GM23338 (cell line): ENCODE measurements around the gene PITPNC1. TPM values are rescaled to one million over a fixed set of nuclear protein-coding genes. Genes with fewer than 3 reads are reported as not detected.

ENCODE experiments used
- ATAC-seq: fragments of 200-7000 bp; cut with Tn5 transposase; 3 replicates; pipeline ENCODE4 v1.9.1; 2020
- DNase-seq: peaks from one replicate; pipeline ENCODE4 v3.0.0-alpha.2; 2015; ENCODE audit warnings: low spot score
- H2AFZ ChIP-seq: fragments of 200-600 bp; sonication (generic); 2 replicates; pipeline ENCODE4 v1.8.0; 2016; ENCODE audit warnings: antibody characterized with exemption, mild to moderate bottlenecking, moderate library complexity
- H3F3A ChIP-seq: fragments of 200-600 bp; sonication (generic); replicated peaks from 2 replicates; pipeline ENCODE4 v1.8.0; 2017; ENCODE audit warnings: antibody characterized with exemption, mixed run types, low read depth
- H3K27ac ChIP-seq: fragments of 200-600 bp; sonication (generic); 2 replicates; pipeline ENCODE4 v1.6.1; 2016; ENCODE audit warnings: low read depth
- H3K27me3 ChIP-seq: fragments of 200-600 bp; sonication (generic); 2 replicates; pipeline ENCODE4 v1.8.0; 2016; ENCODE audit warnings: mild to moderate bottlenecking, mixed run types, moderate library complexity; ENCODE audit not compliant: insufficient read depth
- H3K36me3 ChIP-seq: fragments of 200-600 bp; sonication (generic); 2 replicates; pipeline ENCODE4 v1.8.0; 2016; ENCODE audit warnings: mild to moderate bottlenecking; ENCODE audit not compliant: insufficient read depth
- H3K4me1 ChIP-seq: fragments of 200-600 bp; sonication (generic); 2 replicates; pipeline ENCODE4 v1.8.0; 2016; ENCODE audit warnings: mild to moderate bottlenecking, moderate library complexity; ENCODE audit not compliant: insufficient read depth
- H3K4me2 ChIP-seq: fragments of 200-600 bp; sonication (generic); 2 replicates; pipeline ENCODE4 v1.7.1; 2017; ENCODE audit warnings: mixed run types
- H3K4me3 ChIP-seq: fragments of 200-600 bp; sonication (generic); 2 replicates; pipeline ENCODE4 v1.6.1; 2016; ENCODE audit warnings: mixed run types
- H3K79me2 ChIP-seq: fragments of 200-600 bp; sonication (generic); replicated peaks from 2 replicates; pipeline ENCODE4 v1.8.0; 2017; ENCODE audit warnings: mild to moderate bottlenecking; ENCODE audit not compliant: insufficient read depth
- H3K9me2 ChIP-seq: fragments of 200-600 bp; sonication (generic); 2 replicates; pipeline ENCODE4 v1.8.0; 2017; ENCODE audit not compliant: insufficient read depth
- H4K20me1 ChIP-seq: fragments of 200-600 bp; sonication (generic); replicated peaks from 2 replicates; pipeline ENCODE4 v1.8.0; 2017; ENCODE audit warnings: mild to moderate bottlenecking; ENCODE audit not compliant: insufficient read depth
- H3K27ac Mint-ChIP-seq: 2 replicates; pipeline ENCODE4 v1.8.0; 2020; ENCODE audit warnings: inconsistent platforms, mild to moderate bottlenecking, moderate library complexity, mixed read lengths
- H3K27me3 Mint-ChIP-seq: 3 replicates; pipeline ENCODE4 v1.8.0; 2022; ENCODE audit warnings: low read depth, mild to moderate bottlenecking, moderate library complexity, mixed read lengths, inconsistent platforms; ENCODE audit not compliant: insufficient read depth, poor library complexity
- H3K36me3 Mint-ChIP-seq: 3 replicates; pipeline ENCODE4 v1.8.0; 2021; ENCODE audit warnings: low read depth, mild to moderate bottlenecking, inconsistent platforms, moderate library complexity, mixed read lengths
- H3K4me1 Mint-ChIP-seq: 3 replicates; pipeline ENCODE4 v1.8.0; 2020; ENCODE audit warnings: mild to moderate bottlenecking, inconsistent platforms, mixed read lengths
- H3K4me3 Mint-ChIP-seq: 3 replicates; pipeline ENCODE4 v1.8.0; 2021; ENCODE audit warnings: moderate library complexity, mild to moderate bottlenecking, inconsistent platforms, mixed read lengths
- H3K9me3 Mint-ChIP-seq: 3 replicates; pipeline ENCODE4 v1.8.0; 2020; ENCODE audit warnings: moderate library complexity, mild to moderate bottlenecking, inconsistent platforms, mixed read lengths
- CREB1 ChIP-seq: fragments of 250-450 bp; sonication (Bioruptor Pico); IDR thresholded peaks from 2 replicates; pipeline ENCODE4 v1.5.0; 2020; ENCODE audit warnings: low read depth, mild to moderate bottlenecking, moderate library complexity
- JUNB ChIP-seq: IDR thresholded peaks from one replicate; pipeline ENCODE4 v1.6.1; 2016; ENCODE audit warnings: antibody characterized with exemption; ENCODE audit not compliant: unreplicated experiment
- STAT1 ChIP-seq: IDR thresholded peaks from one replicate; pipeline ENCODE4 v1.6.1; 2016; ENCODE audit warnings: antibody characterized with exemption; ENCODE audit not compliant: unreplicated experiment
- ZNF114 ChIP-seq: fragments of 250-450 bp; sonication (Bioruptor Pico); IDR thresholded peaks from 2 replicates; pipeline ENCODE4 v1.5.0; 2020; ENCODE audit warnings: mild to moderate bottlenecking, moderate library complexity
- ZNF331 ChIP-seq: fragments of 250-450 bp; sonication (Bioruptor Pico); IDR thresholded peaks from 2 replicates; pipeline ENCODE4 v1.5.0; 2020; ENCODE audit warnings: low read depth, mild to moderate bottlenecking, moderate library complexity
- ZNF462 ChIP-seq: fragments of 250-450 bp; sonication (Bioruptor Pico); IDR thresholded peaks from 2 replicates; pipeline ENCODE4 v1.5.0; 2020; ENCODE audit warnings: mild to moderate bottlenecking, moderate library complexity
- polyA plus RNA-seq: library from polyadenylated mRNA; unstranded; fragments of >200 nt; fragmentation: Nextera tagmentation; extraction: Ambion mirVana; gene quantifications from 2 replicates; pipeline ENCODE4 v1.2.1, GENCODE V29; 2016
- total RNA-seq: library from RNA; depleted of rRNA; stranded (reverse); fragments of >200 nt; shearing (Covaris generic); gene quantifications from 2 replicates; pipeline ENCODE4 v1.2.3, GENCODE V29; 2014
- TF ChIP-seq, protein P1 (sequence below), 2 experiments: fragments of 200-600 bp in 1 of 2; sonication (generic) in 1 of 2; conservative IDR thresholded peaks; 2 replicates each; pipeline versions ENCODE4 v1.5.1 to v1.6.1; 2016 to 2017; ENCODE audit warnings: antibody characterized with exemption in 2 of 2, low read depth in 2 of 2, mild to moderate bottlenecking in 2 of 2, moderate library complexity in 1 of 2

Gene PITPNC1
- total and polyA plus RNA-seq, 2 experiments from 2014 or later: 23.0 to 32.6 TPM

DNA sequence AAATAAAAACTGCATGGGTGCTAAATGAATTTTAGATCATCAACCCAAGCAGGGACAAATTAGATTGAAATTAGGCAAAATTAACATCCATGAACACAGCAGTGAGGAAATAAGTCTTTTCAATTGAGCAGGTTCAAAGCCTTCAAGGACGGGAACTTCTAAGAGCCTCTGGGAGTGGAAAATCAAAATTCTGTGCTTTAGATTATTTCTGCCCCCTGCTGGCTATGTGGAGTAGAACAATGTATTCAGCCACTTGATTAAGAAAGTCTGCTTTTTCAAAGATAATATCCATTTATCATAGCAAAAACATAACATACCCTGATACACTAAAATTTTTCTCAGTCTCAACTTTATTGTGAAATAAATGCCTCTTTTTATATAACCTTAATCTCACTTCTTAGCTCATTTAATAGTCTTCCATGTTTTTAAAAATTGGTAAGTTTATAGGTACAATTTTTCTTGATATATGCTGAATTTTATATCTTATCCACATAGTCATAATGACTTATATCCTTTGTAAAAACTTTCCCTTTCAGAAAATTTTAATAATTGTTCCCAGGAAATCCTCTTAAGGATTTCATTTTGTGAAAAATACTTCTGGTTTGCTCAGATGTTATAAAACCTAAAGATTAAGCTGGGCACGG lies 312.6 kb downstream of the PITPNC1 start:
- H3K79me2 ChIP-seq: no peaks in the 10 kb centered on the region
- peaks cover 2% of the 10 kb centered on the region; the same call in 1 of the 2 replicates for H3F3A ChIP-seq
- H3K4me1 ChIP-seq: peaks cover 4% of the 10 kb centered on the region
- TF ChIP-seq JUNB (no peak), ZNF114 (CRISPR knock-in tag) (no peak), ZNF331 (CRISPR knock-in tag) (no peak), ZNF462 (CRISPR knock-in tag) (no peak), STAT1 (no peak), CREB1 (CRISPR knock-in tag) (no peak)
- TF ChIP-seq, protein P1, sequence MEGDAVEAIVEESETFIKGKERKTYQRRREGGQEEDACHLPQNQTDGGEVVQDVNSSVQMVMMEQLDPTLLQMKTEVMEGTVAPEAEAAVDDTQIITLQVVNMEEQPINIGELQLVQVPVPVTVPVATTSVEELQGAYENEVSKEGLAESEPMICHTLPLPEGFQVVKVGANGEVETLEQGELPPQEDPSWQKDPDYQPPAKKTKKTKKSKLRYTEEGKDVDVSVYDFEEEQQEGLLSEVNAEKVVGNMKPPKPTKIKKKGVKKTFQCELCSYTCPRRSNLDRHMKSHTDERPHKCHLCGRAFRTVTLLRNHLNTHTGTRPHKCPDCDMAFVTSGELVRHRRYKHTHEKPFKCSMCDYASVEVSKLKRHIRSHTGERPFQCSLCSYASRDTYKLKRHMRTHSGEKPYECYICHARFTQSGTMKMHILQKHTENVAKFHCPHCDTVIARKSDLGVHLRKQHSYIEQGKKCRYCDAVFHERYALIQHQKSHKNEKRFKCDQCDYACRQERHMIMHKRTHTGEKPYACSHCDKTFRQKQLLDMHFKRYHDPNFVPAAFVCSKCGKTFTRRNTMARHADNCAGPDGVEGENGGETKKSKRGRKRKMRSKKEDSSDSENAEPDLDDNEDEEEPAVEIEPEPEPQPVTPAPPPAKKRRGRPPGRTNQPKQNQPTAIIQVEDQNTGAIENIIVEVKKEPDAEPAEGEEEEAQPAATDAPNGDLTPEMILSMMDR (conservative IDR thresholded peaks at IDR 0.05; ENCODE audit: low read depth in 2 of 2): peak; percentile 68 to 90
- Mint-ChIP-seq H3K4me3 (no peak overlapping the region), H3K27me3 (no peaks in the 10 kb centered on the region), H3K27ac (peak overlapping the region; percentile 46; the same call in 1 of the 2 replicates), H3K36me3 (peaks cover 11% of the 10 kb centered on the region; the same call in 1 of the 3 replicates), H3K4me1 (peaks cover 10% of the 10 kb centered on the region), H3K9me3 (no peaks in the 10 kb centered on the region)
- H4K20me1 ChIP-seq: no peaks in the 10 kb centered on the region
- H2AFZ ChIP-seq: no peak overlapping the region
- DNase-seq (peak; percentile 86), ATAC-seq (no peak)
- H3K4me2 ChIP-seq: no peak overlapping the region
- H3K9me2 ChIP-seq: no peaks in the 10 kb centered on the region
- H3K36me3 ChIP-seq: no peaks in the 10 kb centered on the region; the same call in 1 of the 2 replicates
- H3K27me3 ChIP-seq: no peaks in the 10 kb centered on the region
- H3K27ac ChIP-seq: no peak overlapping the region
- H3K4me3 ChIP-seq: no peak overlapping the region
